Limb (tissue), 2 donors: Measurements from ENCODE around the gene LPCAT1.
"Not testable (repeated sequence)": the region's sequence is repeated elsewhere in the genome, so short reads cannot be mapped to it uniquely, and the experiment has no call there.

Experiments
- DNase-seq, 2 donors: peaks; one replicate each; pipeline ENCODE4 v3.0.0-alpha.2; 2016; ENCODE audit errors: extremely low spot score in 2 of 2

Gene LPCAT1, protein sequence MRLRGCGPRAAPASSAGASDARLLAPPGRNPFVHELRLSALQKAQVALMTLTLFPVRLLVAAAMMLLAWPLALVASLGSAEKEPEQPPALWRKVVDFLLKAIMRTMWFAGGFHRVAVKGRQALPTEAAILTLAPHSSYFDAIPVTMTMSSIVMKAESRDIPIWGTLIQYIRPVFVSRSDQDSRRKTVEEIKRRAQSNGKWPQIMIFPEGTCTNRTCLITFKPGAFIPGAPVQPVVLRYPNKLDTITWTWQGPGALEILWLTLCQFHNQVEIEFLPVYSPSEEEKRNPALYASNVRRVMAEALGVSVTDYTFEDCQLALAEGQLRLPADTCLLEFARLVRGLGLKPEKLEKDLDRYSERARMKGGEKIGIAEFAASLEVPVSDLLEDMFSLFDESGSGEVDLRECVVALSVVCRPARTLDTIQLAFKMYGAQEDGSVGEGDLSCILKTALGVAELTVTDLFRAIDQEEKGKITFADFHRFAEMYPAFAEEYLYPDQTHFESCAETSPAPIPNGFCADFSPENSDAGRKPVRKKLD

DNA sequence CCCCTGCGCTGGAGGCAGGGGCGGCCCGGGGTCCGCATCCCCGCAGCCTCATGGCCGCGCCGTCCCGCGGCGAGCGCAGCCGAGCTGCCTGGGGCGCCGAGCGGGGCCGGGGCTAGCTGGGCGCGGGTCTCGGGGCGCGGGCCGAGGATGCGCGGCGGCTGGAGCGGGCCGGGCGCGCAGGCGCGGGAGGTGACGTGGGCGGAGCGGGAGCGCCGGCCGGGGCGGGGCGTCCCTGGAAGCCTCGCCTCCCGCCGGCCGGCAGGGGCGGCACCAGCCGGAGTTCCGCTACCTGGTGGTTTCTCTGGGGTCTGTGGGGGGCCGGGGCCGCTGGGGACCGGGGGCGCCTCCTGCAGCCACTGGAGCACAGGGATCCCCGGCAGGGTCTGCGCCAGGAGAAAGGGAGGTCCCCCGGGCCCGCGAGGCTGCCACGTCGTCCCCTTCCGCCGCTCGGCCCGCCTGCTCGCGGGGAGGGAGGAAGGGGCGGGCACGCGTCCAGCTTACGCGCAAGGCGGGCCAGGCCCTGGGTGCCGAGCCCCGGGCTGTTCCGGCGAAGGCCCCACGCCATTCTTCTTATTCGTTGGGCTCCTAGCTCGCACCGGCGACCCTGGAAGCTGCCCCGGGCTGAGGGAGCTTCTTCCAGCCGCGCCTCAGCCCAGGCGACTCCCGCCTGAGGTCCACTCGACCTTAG lies at the start of gene LPCAT1:
LPCAT1 (minus strand) TSS at position 168 of the 688 bp plus-strand sequence; CDS start at position 52, 116 bp downstream.
- peak; percentile 82 to 91 for DNase-seq

DNA sequence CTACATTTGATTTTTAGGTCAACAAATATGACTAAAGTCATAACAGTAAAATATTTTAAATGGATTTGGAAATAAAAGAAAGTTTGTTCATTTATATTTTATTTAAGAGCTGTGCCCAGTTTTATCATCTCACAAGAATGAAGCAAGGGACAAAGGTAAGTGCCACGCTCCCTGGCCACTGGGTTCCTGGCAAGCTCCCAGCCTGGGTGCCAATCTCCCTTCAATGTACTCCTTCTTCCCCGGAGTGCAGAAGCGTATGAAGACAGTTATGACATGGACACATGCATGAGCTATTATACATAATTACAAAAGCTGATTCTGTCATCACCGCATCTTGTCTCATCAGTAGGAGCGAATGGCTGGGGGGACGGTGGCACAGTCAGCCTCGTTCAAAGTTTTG lies 48.1 kb upstream of the LPCAT1 start:
- not testable (repeated sequence) for DNase-seq

DNA sequence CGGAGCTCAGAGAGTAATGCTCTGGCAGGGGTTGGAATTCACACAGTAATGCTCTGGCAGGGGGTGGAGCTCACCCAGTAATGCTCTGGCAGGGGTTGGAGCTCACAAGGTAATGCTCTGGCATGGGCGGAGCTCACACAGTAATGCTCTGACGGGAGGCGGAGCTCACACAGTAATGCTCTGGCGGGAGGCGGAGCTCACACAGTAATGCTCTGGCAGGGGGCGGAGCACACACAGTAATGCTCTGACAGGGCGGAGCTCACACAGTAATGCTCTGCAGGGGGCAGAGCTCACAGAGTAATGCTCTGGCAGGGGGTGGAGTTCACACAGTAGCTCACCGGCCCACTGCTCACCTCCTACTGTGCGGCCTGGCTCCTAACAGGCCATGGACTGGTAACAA lies 47.2 kb upstream of the LPCAT1 start:
- no peak for DNase-seq

DNA sequence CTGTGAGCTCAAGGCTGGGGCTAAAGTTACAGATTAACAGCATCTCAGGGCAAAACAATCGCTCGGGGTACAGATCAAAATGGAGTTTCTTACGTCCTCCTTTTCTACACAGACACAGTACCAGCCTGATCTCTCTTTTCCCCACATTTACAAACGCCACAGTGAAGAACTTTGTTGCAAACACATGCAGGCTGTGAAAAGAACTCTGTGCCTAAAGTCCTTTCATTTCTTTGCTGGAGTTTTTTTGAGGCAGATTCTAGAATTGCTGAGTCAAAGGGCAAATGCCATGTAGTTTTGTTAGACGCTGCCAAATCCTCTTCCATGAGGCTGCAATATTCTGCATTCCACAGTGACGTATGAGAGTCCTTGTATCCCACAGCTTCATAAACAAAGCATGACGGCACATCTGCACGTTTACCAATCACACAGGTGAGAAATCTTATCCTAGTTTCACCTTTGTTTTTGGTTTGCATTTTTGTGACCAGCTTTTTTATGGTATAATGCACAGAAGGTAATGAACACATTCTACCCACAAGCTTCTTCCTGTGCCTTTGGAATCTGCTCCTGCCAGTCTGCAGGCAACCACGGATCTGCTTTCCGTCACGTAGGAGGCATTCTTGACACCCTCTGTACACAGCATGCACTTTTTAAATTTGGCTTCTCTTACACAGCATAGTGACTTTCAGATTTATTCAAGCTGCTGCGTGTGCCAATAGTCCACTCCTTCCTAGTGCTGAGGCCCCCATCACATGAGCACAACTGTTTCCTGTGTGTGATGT lies 44.6 kb upstream of the LPCAT1 start:
- peak in 1 of 2 donors; percentile 71 for DNase-seq

GRCh38 chr5:1567527-1568200 lies 43.9 kb upstream of the LPCAT1 start:
- DNase-seq = not testable (repeated sequence)

GRCh38 chr5:1565737-1566734 lies 42.3 kb upstream of the LPCAT1 start:
- no peak for DNase-seq

GRCh38 chr5:1564824-1565736 lies 41.3 kb upstream of the LPCAT1 start:
- DNase-seq = no peak

DNA sequence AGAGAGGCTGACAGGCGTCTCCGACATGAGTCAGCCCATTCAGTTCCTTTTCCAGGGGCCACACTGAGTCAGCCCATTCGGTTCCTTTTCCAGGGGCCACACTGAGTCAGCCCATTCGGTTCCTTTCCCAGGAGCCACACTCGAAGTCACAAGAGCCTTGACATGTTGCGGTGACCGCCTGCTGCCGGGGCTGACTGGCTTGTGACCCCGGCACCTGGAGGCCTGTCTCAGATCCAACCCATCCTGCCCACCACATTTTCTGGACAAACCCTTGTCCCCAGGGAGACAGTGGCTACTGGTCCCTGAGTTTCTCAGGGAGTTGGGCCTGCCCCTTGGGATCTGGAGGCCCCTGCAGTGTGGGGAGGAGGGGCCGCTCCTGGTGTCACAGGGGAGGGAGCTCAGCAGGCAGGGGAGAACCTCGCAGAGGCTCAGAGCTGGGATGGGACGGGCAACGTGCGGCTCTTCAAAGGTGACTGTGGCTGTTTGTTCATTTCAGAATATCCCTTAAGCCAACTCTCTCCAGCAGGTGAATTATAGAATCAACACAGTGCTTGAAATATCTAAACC lies 40.5 kb upstream of the LPCAT1 start:
- DNase-seq = no peak

DNA sequence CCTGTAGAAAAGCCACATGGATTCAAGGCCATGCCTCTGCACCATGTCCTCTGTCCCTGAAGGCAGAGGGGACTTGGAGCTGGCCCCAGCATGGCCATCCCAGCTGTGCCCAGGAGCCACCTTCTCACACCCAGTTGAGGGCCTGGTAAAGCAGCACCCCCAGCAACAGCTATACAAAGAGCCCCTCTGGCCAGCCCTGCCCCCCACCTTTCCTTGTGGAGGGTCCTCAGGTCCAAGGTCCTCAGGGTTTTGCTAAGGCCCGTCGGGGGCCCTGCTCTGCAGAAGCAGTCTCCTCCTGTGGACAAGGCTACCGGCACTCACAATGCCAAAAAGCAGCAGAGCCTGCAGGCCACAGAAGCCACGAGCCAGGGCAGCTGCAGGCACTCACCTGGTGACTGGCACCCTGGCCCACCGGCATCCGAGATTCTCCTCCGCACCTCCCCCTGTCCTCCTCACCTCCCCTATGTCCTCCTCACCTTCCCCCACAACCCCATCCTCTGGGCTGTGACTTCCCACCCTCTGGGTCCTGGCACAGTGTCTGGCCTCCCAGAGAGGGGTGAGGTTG lies 39.9 kb upstream of the LPCAT1 start:
- no peak for DNase-seq

DNA sequence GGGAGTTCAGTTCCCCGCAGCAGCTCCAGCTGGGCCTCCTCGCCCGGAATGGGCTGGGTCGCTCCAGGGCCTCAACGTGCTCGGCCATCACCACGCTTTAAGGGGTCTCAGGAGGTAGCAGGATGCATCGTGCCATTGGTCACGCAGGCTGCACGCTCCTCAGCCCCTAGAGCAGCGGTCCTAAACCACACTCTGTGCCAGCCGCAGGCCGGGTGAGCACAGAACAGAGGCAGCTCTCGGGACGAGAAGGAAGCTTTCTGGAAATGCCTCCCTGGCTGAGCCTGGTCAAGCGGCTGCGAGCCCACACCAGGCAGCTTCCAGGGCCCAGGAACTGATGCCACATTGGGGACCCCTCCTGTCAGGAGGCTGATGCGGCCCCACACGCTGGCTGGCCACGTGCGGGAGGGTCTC lies 39.3 kb upstream of the LPCAT1 start:
- no peak for DNase-seq

DNA sequence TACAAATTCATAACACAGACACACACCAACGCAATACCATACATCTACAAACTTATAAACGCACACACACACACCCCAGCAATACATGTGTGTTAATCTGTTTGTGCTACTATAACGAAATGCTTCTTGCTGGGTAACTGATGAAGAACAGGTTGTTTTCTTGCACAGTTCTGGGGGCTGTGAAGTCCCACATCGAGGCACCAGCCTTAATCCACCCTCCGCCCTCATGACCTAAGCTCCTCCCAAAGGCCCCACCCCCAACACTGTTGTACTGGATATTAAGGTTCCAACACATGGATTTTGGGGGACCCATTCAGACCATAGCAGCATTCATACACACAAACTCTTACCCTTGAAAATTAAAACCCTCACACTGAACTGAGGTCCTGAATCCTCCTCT lies 38.8 kb upstream of the LPCAT1 start:
- no peak for DNase-seq

GRCh38 chr5:1561402-1561929 lies 37.7 kb upstream of the LPCAT1 start:
- DNase-seq = no peak

DNA sequence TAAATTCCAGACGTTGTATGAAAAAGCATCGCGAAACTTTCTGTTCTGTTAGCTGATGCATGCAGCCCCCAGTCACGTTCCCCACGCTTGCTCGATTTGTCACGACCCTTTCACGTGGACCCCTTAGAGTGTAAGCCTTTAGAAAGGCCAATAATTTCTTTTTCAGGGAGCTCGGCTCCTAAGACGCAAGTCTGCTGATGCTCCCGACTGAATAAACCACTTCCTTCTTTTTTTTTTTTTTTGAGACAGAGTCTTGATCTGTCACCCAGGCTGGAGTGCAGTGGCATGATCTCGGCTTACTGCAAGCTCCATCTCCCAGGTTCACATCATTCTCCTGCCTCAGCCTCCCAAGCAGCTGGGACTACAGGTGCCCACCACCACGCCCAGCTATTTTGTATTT lies 36.7 kb upstream of the LPCAT1 start:
- DNase-seq = not testable (repeated sequence)

DNA sequence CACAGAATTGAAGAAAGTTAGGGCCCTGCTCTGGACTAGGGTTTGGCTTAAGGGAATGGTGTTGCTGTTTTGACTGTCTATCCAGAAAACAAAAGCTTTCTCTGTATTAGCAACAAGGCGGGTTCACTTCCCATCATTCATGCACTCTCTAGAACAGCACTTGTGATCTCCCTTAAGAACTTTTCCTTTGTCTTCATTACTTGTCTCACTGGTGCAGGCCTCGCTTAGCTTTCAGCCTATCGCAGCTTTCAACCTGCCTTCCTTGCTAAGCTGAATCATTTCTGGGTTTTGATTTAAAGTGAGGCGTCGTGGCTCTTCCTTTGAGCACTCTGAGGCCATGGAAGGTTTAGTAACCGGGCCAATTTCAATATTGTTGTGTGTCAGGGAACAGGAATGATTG lies 35.2 kb upstream of the LPCAT1 start:
- DNase-seq = no peak

DNA sequence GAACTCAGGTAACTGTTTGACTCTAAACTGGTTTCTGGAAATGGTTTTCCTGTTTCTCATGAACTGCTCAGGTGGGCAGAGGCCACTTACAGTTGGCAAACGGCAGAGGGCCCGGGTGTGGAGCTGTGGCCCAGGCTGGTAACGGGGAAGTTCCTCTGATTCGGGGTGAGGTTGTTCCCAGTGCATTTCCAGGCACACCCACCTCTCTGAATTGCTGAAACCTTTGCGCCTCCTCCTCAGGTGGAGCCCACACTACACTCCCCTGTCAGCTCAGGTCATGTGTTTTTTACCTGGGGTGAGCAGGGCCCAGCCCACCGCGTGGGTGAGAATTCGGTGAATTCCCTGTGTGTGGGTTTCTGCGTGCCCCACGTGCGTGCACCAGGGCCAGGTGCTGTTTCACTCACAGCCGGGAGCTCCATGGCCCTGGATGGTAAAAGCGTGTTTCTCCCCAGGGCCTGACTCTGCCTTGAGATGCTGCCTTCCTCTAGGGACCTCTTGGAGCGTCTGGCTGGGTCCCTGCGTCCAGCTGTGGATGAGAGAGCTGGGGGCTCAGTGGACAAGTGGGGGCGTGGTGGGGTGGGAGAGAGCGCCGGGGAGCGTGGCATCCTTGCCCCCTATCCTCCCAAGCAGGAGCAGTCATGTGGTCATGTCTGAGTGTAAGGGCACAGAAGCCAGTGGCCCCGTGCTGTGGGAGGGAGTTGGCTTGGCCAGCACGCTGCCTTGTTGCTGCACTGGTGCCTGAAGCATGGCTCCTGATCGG lies 33.5 kb upstream of the LPCAT1 start:
- DNase-seq = no peak

GRCh38 chr5:1555808-1556731 lies 32.3 kb upstream of the LPCAT1 start:
- no peak for DNase-seq
